GM12878 (cell line): ENCODE data around the gene MAP3K7CL. TPM values are rescaled to one million over a fixed set of nuclear protein-coding genes. Genes with fewer than 3 reads are reported as not detected.

Experiments used
- ATAC-seq: fragments of 200-7000 bp; cut with Tn5 transposase; 3 replicates; pipeline ENCODE4 v1.9.1; 2020; ENCODE audit warnings: mild to moderate bottlenecking, moderate library complexity
- BruUV-seq: library from RNA; stranded (reverse); fragments of 400-500 nt; replicated peaks from 2 replicates; lab custom pipeline; 2021; lab: Mats Ljungman, UMichigan
- CTCF ChIA-PET: fragments of 300-600 bp; sonication (Branson Sonifier 250); formaldehyde crosslinking; extraction: SDS; loops from one replicate; lab custom pipeline; 2021; ENCODE audit warnings: inconsistent platforms; lab: Yijun Ruan, JAX
- POLR2A ChIA-PET: fragments of 350-600 bp; formaldehyde crosslinking; extraction: SDS; loops from one replicate; lab custom pipeline; 2021; ENCODE audit warnings: inconsistent platforms; lab: Charles Lee
- RAD21 ChIA-PET: fragments of 300-600 bp; sonication (Branson Sonifier 250); formaldehyde crosslinking; loops from one replicate; lab custom pipeline; 2023; ENCODE audit warnings: antibody characterized with exemption; ENCODE audit not compliant: unreplicated experiment; lab: Charles Lee
- SMC1A ChIA-PET: fragments of 300-600 bp; sonication (Branson Sonifier 250); formaldehyde crosslinking; loops from one replicate; lab custom pipeline; 2023; ENCODE audit not compliant: unreplicated experiment, uncharacterized antibody; lab: Charles Lee
- DNase-seq: peaks from one replicate; pipeline ENCODE4 v3.0.0-alpha.2; 2011; ENCODE audit warnings: low read depth, low spot score
- FAIRE-seq: peaks from 3 replicates; lab custom pipeline; 2011; peaks lifted over from hg19 to GRCh38; lab: Jason Lieb, UNC
- H2AFZ ChIP-seq: 2 replicates; pipeline ENCODE4 v1.6.0; 2011; ENCODE audit warnings: low read depth, low read length, control low read depth; ENCODE audit not compliant: control insufficient read depth
- H3K27ac ChIP-seq: 2 replicates; pipeline ENCODE4 v1.5.1; 2011; ENCODE audit warnings: control low read depth; ENCODE audit not compliant: control insufficient read depth, insufficient read depth
- H3K27me3 ChIP-seq, 2 experiments: replicated peaks in 1 of 2; 2 replicates each; pipeline versions ENCODE4 v1.6.0 to v1.6.1; 2011; ENCODE audit warnings: low read length in 1 of 2; ENCODE audit not compliant: control insufficient read depth in 2 of 2, insufficient read depth in 2 of 2
- H3K36me3 ChIP-seq, 2 experiments: 2 replicates each; pipeline ENCODE4 v1.5.1; 2011; ENCODE audit warnings: low read length in 1 of 2; ENCODE audit not compliant: control insufficient read depth in 2 of 2, insufficient read depth in 2 of 2
- H3K4me1 ChIP-seq: 2 replicates; pipeline ENCODE4 v1.6.1; 2011; ENCODE audit warnings: mild to moderate bottlenecking, low read length, moderate library complexity, mixed read lengths; ENCODE audit not compliant: control insufficient read depth, insufficient read depth
- H3K4me2 ChIP-seq: 2 replicates; pipeline ENCODE4 v1.6.0; 2011; ENCODE audit warnings: control low read depth; ENCODE audit not compliant: control insufficient read depth, insufficient read depth
- H3K4me3 ChIP-seq: fragments of 200-600 bp; sonication (generic); 2 replicates; pipeline ENCODE4 v1.5.1; 2016
- H3K79me2 ChIP-seq: 2 replicates; pipeline ENCODE4 v1.6.0; 2011; ENCODE audit warnings: low read length; ENCODE audit not compliant: control insufficient read depth, insufficient read depth
- H3K9ac ChIP-seq: 2 replicates; pipeline ENCODE4 v1.8.0; 2011; ENCODE audit warnings: low read length, control low read depth, mixed read lengths; ENCODE audit not compliant: control insufficient read depth, insufficient read depth
- H3K9me3 ChIP-seq: replicated peaks from 3 replicates; pipeline ENCODE4 v1.5.1; 2011; ENCODE audit warnings: mild to moderate bottlenecking, low read length; ENCODE audit not compliant: control insufficient read depth, insufficient read depth
- H4K20me1 ChIP-seq: 2 replicates; pipeline ENCODE4 v1.6.0; 2011; ENCODE audit not compliant: control insufficient read depth, insufficient read depth
- ATF2 ChIP-seq: IDR thresholded peaks from 2 replicates; pipeline ENCODE4 v1.6.1; 2012; ENCODE audit warnings: low read length, inconsistent platforms
- EED ChIP-seq: sonication (generic); IDR thresholded peaks from 2 replicates; pipeline ENCODE4 v1.6.1; 2016; ENCODE audit warnings: antibody characterized with exemption, low read depth
- HDAC2 ChIP-seq: fragments of 200-600 bp; sonication (generic); IDR thresholded peaks from 2 replicates; pipeline ENCODE4 v1.6.1; 2017
- PML ChIP-seq: IDR thresholded peaks from 2 replicates; pipeline ENCODE4 v1.6.1; 2012; ENCODE audit warnings: low read length, inconsistent platforms
- RUNX3 ChIP-seq: IDR thresholded peaks from 2 replicates; pipeline ENCODE4 v1.6.1; 2012; ENCODE audit warnings: low read length, inconsistent platforms
- SPI1 ChIP-seq: IDR thresholded peaks from 2 replicates; pipeline ENCODE4 v1.6.1; 2011; ENCODE audit warnings: low read depth, mild to moderate bottlenecking, low read length, moderate library complexity, borderline replicate concordance; ENCODE audit not compliant: insufficient read depth
- ZNF24 ChIP-seq: fragments of 450-650 bp; IDR thresholded peaks from 2 replicates; pipeline ENCODE4 v1.6.1; 2017; ENCODE audit warnings: antibody characterized with exemption, mild to moderate bottlenecking
- WGBS: methylation state at CpG from one replicate; pipeline ENCODE4 v1.1.6; 2016; ENCODE audit warnings: low lambda C conversion rate; ENCODE audit not compliant: insufficient replicate concordance, insufficient coverage; ENCODE audit errors: missing lambda C conversion rate; 5-methylcytosine and 5-hydroxymethylcytosine counted together
- in situ Hi-C: fragments of 300-500 bp; cut with MboI; formaldehyde crosslinking; loops from 9 replicates; pipeline ENCODE4 v1.14.3; 2018; ENCODE audit warnings: mixed read lengths
- intact Hi-C: fragments of 100-400 bp; cut with micrococcal nuclease; formaldehyde crosslinking; loops from one replicate; pipeline ENCODE4 v1.14.2; 2022; ENCODE audit not compliant: unreplicated experiment
- polyA plus RNA-seq, 11 experiments: library from polyadenylated mRNA; depleted of rRNA in 4 of 11; unstranded in 6 of 11; stranded (reverse) in 5 of 11; fragments of >200 nt; fragmentation: Nextera tagmentation in 4 of 11; fragmentation: Illumina TruSeq in 1 of 11; extraction: Ambion mirVana in 4 of 11; extraction: Trizol in 1 of 11; gene quantifications; 1 replicate in 1 of 11; 2 replicates in 10 of 11; pipeline versions ENCODE4 v1.2.1 to v1.2.3, GENCODE V29; 2011 to 2016; ENCODE audit warnings: inconsistent platforms in 2 of 11, missing spikeins in 2 of 11, low read depth in 1 of 11
- total RNA-seq, 4 experiments: library from RNA; depleted of rRNA in 3 of 4; stranded (reverse); fragments of >200 nt in 3 of 4; fragmentation: Illumina TruSeq in 1 of 4; extraction: Trizol in 1 of 4; gene quantifications; 2 replicates each; pipeline versions ENCODE4 v1.2.1 to v1.2.3, GENCODE V29; 2013 to 2021

MAP3K7CL gene
- total and polyA plus RNA-seq, 10 of the 15 experiments (the other 5 are each of a cell fraction or from before 2014, with no cell fraction given): 3.2 to 19.7 (median 6.6) TPM

- CTCF ChIA-PET: interaction anchor here (0.7 kb wide), 1 partner anchor 202 kb away, joined by 4 read pairs; no protein-coding TSS in a partner anchor
- no peaks in the 10 kb centered on the region for H3K9me3 ChIP-seq
- no peaks in the 10 kb centered on the region for H4K20me1 ChIP-seq
- POLR2A ChIA-PET: no interaction called here
- ATAC-seq: no peak
- no peaks in the 10 kb centered on the region for H3K36me3 ChIP-seq
- no peak for FAIRE-seq
- no peak overlapping the region for H3K9ac ChIP-seq
- H2AFZ ChIP-seq: no peak overlapping the region
- no TSS peak for BruUV-seq
- DNase-seq: no peak
- H3K4me2 ChIP-seq: no peak overlapping the region
- no peaks in the 10 kb centered on the region for H3K27me3 ChIP-seq
- intact Hi-C loops (no loop called here), in situ Hi-C loops (no loop called here)
- no peaks in the 10 kb centered on the region for H3K79me2 ChIP-seq
- TF ChIP-seq HDAC2: no peak
- no peak for TF ChIP-seq EED
- no peak for TF ChIP-seq RUNX3
- no peak for TF ChIP-seq ATF2
- TF ChIP-seq SPI1: no peak
- no peak for TF ChIP-seq PML
- TF ChIP-seq ZNF24: no peak
- H3K27ac ChIP-seq: no peak overlapping the region
- WGBS: 78% methylated on average over 3 of the region's 3 CpGs
- SMC1A ChIA-PET: interaction anchor here (1.0 to 1.3 kb wide), 3 partner anchors 8 to 19 kb away, joined by 3 read pairs; no protein-coding TSS in a partner anchor
- no peak overlapping the region for H3K4me3 ChIP-seq
- no peaks in the 10 kb centered on the region for H3K4me1 ChIP-seq
- RAD21 ChIA-PET: no interaction called here
Observed at GRCh38 chr21:29168891-29169315, 38.5 kb downstream of the MAP3K7CL start.
